NCI-H1092 treated with DMSO at 0.1 percent for 48 hours (cell line): ENCODE data around the gene CRYL1.
"Not testable (repeated sequence)": the region's sequence is repeated elsewhere in the genome, so short reads cannot be mapped to it uniquely, and the experiment has no call there.

Experiments used
- DNase-seq: peaks from one replicate; lab custom pipeline; 2025; lab: John Stamatoyannopoulos, UW

The CRYL1 gene

DNA sequence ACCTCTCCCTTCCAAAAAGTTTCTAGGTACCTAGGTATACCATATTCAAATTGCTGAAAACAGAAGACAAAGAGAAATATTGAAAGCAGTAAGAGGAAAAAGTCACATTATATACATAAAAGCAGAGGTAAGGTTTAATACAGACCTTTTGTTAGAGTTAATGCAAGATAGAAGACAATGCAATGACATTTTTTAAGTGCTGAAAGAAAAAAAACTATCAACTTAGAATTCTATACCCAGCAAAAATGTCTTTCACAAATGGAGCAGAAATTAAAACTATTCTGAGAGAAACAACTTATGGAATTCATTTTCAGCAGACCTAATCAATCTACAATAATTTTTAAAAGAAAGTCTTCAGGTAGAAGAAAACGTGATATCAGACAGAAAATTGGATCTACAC, 77.2 kb downstream of the CRYL1 start:
- DNase-seq: no peak

DNA sequence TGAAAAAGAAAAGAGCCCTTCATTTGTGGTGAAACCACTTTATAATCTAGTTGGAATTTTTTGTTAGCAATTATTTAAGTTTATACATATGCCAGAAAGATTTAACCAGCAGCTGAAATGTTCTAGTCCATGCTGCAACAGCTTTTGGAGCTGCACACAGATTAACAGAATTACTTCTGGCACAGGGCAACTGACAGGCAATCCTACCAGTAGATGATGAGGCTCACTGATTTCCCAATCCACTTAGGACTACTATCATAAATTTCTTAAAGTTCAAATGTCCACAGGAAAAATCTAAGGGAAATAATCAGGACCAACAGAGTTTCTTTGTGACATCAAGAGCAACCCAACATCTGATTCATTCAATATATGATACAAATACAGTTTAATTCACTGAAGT, 78.8 kb downstream of the CRYL1 start:
- DNase-seq: no peak

DNA sequence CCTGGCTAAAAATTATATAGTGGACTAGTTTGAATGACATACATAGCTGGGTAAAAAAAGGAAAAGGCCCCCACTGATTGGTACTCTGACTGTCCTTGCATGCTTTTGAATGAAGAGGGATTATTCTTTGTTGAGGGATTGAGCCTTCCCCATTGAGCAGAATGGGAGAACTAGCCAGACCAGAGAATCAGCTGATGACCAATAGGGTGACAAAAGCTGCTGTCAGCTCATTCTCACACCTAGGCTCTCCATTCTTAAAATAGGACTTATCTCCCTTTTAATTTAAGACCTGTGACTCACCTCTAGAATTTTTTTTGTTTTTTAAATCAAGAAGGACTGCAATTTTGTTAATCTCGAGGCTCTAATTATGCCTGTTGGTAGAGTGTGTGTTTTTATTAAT, 79.3 kb downstream of the CRYL1 start:
- no peak for DNase-seq

DNA sequence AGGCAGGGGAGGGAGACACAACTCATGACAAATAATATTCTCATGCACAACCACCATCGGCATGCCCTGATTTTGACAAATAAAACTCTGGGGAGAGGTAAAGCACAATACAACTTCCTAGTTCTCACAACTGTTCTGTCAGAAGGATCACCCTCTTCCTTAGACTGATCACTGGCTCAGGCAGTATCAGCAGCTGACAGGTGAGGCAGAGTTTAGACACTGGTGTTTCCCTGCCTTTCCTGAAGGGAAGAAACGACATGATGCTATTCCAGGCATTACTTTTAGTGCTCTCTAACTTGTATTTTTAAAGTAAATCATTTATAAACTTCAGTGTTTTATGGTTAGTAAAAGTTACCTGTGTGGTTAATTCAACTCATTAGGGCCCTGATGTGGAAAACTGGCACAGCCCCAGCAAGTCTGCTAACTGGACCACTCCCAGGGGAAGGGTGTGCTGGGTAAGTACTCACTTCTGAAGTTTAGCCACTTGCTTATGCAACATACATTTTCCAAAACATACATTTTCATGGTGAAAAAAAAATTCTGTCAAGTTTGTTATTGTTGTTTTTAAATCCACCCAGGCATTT, 82.8 kb downstream of the CRYL1 start:
- DNase-seq: no peak

DNA sequence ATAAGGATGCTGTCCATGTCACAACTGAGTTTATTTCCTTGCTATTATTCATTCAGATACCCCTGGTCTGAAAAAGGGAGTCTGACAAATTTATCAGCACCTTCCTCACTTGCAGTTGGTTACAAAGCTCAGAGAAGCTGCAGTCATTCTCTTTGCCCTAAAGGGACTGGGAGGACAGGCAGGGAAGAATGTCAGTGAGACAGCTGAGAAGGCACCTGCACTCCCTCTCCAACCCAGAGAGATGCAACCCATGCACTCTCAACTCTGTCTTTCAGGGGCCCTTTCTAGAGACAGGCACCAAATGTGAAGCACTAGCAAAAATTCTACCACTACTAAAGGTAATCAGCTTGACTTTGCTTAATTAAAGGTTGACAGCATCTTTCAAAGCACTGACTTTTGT, 83.3 kb downstream of the CRYL1 start:
- DNase-seq: no peak

DNA sequence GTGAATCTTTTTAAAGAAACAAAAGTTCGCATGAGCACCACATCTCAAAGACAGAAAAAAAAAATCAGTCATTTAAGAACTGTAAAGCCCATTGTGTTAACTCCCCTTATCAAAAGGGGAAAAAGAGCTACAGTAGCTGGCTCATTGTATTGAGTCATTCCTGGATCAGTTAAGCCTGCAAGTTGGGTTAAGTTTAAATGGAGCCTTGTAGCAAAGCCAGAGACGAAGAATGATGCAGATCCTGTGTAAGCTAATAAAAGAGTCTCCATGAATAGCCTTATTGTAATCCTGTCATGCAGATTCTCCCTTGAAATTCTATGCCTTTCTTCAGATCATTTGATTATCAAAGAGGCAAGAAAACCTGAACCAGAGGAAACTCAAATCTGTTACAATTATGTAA, 83.8 kb downstream of the CRYL1 start:
- DNase-seq: no peak

DNA sequence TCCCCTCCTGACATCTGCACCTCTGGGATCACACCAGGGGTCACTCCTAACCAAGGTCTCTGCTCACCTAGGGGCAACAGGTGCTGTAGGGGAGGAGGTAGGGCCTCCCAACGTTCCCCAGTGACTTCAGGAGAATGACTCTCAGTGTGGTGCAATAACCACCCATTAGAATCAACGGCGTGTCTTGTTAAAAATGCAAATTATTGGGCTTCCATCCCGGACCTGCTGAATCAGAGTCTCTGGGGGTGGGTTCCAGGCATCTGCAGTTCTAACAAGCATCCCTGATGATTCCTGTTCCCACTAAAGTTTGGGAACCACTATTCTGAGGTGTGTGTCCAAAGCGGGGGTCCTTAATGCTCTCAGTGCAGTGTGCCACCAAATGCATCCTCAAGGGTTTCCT, 84.6 kb downstream of the CRYL1 start:
- DNase-seq: no peak

DNA sequence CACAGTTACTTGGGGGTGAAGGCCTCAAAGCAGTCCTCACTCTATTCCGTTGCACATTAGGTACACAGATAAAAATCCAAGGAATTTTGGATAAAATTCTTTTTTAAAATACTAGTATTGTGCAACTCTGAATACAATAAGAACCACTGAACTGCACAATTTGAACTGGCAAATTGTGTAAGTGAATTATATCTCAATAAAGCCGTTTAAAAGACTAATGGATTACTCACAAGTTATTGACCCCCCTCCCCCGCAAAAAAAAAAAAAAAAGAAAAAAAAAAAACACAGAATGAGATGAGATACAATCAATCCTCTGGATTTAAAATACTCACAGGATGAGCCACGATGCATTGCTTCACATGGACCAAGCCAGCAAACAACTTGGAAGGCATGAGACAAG, 86.4 kb downstream of the CRYL1 start:
- no peak for DNase-seq

DNA sequence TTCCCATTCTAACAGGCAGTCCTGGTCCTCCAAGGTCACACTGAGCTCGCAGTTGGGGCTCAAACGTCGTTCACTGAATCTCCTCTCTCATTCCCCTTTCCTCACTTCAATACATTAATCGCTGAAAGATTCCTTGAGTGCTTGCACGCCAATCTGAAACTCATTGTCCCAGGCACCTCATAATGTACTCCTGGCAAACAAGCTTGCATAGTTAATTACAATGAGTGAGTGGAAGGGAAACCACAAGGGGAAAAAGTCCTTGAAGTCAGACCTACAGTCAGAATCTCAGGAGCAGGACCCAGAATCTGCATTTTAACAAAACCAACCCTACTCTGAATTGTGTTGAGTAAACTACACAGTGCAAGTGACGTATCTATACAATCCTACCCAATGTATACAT, 86.9 kb downstream of the CRYL1 start:
- DNase-seq: no peak

DNA sequence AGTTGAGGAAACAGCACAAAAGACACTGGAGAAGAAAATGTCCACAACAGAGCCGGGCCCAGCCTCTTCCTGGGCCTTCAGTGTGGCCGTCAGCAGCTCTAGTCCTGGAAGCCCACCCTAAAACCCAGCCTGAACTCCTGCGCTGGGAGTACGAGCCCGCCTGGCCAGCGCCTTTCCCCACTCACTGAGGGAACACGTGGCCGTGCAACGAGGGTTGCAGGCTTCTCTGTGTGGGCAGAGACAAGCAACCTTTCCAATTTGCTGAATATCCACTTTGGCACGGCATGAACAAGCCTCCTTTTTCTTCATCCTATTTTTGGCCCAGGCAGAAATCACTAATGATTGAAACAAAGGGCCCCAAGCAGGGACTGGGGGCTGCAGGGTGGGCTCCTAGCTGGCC, 89.2 kb downstream of the CRYL1 start:
- DNase-seq: no peak

DNA sequence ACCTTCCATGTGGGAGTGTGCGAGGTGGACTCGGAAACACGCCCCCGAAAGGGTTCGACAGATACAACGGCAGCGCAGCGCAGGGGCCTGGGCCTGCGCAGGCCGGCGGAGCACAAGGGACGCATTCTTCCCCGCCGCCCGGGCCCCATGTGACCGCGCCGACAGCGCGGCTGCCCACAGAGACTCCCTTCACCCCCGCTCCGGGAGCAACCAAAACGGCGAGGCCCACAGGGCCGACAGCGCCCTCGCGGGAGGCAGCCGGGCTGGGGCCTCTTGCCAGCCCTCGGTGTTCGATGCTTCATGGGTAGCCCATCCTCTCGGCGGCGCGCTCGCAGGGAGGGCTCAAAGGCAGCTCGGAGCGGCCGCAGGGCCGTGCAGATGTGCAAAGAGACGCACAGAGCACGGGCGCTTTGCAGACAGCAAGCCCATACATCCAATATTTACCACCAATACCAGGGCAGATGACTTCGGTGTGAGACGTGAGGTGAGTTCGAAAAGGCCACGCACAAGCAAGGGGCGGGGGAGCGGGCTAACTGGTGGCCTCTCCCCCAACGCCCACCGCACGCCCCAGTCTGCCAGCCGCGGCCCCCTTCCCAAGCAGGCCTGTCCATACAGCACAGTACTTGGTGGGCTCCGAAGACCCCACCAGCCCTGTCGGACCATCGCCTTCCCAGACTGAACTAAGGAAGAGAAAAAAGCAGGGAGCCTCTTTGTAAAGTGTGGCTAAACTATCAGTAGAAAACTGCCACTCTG, 89.9 kb downstream of the CRYL1 start:
- DNase-seq: no peak

DNA sequence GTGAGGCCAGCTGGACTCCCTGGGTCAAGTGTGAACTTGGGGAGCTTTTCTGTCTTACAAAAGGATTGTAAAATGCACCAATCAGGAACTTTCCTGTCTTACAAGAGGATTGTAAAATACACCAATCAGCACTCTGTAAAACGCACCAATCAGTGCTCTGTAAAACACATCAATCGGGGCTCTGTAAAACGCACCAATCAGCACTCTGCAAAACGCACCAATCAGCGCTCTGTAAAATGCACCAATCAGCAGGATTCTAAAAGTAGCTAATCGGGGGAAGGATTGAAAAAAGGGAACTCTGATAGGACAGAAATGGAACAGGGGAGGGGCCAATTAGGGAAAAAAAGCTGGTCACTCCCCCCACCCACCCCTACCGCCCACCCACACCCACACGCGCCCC, 91.4 kb downstream of the CRYL1 start:
- not testable (repeated sequence) for DNase-seq

DNA sequence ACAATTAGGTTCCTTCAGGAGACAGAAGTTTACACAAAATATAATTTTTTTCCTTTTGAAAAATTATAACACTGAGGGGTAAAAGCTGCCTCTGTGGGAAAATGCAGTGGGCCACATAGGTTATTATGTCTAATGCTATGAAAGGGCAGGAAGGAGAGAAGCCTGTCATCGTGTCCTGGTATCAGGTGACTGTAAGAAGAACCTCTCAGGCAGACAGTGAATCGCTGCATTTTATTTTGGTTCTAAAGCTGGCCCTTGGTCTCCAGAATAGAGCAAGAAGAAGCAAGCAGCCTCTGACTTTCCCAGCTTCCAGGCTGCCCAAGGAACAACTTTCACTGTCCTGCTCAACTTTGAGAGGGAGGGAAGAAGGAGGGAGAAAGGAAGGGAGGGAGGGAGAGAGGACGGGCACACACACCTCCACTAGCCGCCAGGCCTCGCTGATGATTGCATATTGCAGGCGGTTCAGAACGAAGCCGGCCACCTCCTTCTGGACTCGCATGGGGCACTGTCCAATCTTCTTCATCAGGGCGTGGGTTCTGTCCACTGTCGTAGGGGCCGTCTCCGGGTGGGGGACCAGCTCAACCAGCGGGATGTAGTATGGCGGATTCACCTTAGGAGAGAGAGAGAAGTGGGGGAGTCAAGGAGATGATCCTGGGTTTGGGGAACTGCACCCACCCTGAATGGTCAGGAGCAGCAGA, 93.8 kb downstream of the CRYL1 start:
- no peak for DNase-seq

DNA sequence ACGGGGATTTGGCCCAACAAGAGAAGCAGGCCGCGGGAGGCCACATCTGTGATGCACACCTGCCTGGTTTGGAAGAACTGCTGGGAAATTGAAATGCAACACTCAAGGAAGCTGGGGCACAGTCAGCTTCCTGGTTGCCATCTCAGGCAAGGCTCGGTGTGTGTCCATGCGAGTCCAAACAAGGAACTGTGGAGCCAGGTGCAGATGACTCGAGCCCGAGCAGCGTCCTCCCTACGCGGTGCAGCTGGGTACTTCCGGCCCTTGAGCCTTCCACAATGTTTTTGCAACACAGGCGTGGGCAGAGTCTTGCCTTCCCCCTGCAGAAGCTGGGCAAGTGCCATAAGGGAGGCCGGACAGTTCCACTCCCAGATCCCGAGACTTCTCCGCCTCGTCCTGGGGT, 94.6 kb downstream of the CRYL1 start:
- no peak for DNase-seq

DNA sequence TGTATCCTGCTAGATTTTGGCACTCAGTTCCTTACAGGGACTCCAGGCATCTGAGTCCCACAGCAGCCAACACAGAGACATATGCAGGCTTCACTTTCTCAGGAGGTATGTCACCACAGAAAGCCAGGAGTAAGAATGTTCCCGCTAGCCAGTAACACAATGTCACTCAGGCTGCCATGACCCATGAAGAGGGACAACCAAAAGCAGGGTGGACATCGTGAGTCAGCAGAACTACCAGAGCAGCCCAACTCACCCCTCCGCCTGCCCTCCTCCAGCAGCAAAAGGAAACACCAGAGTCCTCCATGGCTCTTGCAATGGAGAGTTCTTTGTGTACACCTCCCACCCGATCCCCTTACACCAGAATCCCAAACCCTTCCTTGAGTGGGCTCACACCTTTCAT, 95.4 kb downstream of the CRYL1 start:
- DNase-seq: no peak

DNA sequence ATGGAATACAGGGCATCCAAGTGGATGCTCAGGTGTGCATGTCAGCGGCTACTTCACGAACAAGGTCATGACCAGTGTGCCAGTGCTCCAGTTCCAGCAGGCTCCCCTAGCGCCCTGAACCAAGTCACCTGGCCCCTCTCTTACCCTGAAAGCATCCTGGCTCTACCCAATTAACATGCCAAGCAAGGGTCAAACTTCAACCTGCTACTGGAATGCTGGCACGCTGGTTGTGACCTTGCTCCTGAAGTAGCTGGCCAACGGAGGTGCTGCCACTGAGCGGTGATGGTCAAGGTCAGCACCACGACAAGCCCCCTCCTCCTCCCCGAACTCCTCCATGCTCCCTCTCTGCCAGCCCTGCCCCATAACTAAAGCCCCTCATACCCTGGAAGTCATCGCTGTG, 96.0 kb downstream of the CRYL1 start:
- DNase-seq: no peak

DNA sequence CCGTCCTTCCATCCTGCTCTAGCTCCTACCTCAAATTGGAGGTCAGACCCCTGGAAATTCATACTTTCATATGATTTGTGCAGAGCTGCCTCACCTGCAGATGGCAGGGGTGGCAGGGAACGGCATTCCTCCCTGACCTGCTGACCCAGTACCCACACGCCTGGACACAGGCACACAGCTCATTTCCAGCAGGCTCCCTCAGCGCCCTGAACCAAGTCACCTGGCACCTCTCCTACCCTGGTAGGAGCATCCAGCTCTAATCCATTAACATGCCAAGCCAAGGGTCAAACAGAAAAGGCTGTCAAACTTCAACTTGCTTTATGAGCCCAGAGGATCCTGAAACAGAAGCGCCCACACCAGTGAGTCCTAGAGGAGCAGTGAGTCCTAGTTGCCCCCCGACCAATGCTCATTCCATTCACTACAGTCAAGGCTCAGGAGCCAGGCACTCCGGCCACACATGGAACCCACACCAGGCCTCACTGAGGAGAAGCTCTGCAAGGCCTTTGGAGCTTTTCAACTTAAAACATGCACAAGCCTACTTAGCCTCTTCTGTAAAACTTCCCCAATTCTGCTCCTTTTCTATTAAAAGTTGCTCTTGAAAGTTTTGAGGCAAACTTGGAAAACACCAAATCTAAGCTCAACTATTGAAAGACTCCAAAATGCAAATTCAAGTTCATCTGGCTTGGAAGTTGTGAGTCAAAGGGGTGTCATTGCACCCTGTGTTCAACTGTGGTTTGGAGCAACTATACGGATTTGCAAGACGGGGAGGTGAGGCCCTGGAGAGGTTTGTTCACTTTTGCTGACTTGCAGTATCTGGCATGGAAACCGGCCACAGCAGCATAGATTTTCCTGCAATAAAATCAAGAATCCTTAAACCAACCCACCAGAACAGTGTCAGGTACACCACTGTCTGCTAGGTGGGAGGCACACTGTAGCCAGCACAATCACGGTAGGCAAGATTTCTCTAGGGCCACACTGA, 96.7 kb downstream of the CRYL1 start:
- DNase-seq: no peak

DNA sequence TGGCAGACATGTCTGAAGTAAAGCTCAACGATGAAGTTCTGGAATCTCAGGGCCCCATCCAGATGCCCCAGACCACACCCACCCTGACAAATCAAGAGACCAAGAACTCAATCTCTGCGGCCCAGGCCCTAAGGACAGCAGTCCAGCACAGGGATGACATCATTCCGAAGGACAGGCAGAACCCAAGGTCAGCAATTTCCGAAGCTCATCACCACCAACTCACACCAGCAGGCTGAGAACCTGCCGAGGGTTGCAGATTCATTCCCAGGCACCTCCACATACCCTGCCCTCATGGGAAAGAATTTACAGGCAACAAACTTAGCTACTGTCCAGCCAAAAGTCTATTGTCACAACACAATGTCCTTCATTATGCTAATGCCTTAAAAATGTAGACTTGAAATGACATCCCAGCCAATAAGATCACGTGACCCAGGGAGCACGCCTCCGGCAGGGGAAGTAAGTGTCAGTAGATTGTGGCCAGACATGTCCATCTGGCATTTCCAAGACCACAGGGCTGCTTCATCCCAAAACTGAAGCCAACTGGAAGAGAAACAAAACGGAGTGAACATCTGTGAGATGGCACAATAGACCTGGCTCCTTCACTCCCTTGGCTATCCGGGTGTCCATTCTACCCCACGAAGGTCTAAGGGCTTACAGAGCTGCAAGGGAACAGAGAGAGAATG, 98.8 kb downstream of the CRYL1 start:
- no peak for DNase-seq

DNA sequence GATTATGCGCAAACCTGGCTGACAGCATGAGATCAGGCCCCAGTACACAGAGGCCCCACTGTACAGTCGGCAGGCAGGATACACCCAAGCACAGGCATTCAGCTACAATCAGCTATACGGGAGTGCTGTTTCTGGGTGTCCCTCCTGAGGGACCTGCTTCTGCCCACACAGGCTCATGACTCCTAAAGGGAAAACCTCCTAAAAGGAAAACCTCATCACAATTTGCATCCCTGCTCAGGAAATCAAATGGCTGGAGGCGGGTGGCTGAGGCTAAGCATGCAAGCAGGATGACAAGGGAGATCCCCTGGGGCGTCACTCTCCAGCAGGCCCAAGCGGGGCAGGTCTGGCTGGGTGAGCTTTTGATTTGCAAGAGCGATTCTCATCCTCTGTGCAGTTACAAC, 99.8 kb downstream of the CRYL1 start:
- no peak for DNase-seq

DNA sequence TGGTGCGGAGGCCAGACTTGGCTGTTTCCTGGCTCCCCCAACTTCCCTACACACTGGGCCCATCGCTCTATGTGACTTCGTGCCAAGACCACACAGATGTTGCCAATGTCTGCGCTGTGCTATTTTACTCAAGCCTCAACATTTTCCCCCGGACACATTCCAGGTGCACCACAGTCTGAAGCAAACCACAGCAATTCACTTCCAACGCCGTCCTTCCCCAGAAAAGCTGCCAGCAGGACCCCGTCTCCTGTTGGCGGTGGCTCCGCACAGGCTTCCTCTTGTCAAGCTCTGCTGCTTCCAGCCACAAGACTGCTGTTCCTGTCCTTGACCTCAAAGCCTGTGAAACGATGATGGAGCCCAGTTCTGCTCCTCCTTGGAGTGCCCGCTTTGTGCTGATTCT, 100.7 kb downstream of the CRYL1 start:
- no peak for DNase-seq

DNA sequence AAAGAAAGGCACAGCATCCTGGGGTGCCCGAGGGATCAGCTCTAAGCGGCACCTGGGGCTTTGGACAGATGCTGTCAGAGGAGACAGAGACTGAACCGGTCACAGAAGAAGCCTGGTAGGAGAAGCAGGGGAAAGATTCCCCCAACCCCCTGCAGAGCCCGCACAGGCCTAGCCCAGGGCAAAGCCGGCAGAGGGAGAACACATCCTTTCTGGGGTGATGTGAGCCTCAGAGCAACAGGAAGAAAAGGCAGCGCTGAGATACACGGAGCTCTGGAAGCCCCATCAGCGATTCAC, 101.2 kb downstream of the CRYL1 start:
- no peak for DNase-seq

DNA sequence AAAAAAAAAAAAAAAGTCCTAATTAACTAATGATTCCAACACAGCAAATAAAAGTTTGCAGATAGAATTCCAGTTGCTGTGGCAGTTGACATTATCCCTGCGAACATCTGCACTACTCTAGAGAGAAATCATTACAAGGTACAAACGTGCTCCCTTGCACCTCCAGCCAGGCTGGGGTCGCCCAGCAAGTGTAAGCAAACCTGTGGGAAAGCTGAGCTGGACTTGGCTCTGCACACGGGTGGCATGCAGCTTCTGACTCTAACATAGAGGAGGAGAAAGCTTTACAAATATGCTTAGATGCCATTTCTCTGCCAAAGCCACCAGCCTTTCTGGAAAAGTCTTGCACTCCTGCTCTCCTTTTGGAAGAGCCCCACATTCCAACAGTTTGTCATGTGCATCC, 103.3 kb downstream of the CRYL1 start:
- DNase-seq: no peak
